HL-60 (cell line): ENCODE results near the gene TRPV2.

ENCODE experiments used
- GABPA ChIP-seq: IDR thresholded peaks from 2 replicates; pipeline ENCODE4 v1.6.1; 2012; ENCODE audit warnings: low read depth
- TF ChIP-seq, protein P1 (sequence below): IDR thresholded peaks from one replicate; pipeline ENCODE4 v1.5.1; 2011; ENCODE audit warnings: low read length, control low read depth, inconsistent platforms; ENCODE audit not compliant: insufficient read depth

- TF ChIP-seq GABPA: no peak
- TF ChIP-seq, protein P1, sequence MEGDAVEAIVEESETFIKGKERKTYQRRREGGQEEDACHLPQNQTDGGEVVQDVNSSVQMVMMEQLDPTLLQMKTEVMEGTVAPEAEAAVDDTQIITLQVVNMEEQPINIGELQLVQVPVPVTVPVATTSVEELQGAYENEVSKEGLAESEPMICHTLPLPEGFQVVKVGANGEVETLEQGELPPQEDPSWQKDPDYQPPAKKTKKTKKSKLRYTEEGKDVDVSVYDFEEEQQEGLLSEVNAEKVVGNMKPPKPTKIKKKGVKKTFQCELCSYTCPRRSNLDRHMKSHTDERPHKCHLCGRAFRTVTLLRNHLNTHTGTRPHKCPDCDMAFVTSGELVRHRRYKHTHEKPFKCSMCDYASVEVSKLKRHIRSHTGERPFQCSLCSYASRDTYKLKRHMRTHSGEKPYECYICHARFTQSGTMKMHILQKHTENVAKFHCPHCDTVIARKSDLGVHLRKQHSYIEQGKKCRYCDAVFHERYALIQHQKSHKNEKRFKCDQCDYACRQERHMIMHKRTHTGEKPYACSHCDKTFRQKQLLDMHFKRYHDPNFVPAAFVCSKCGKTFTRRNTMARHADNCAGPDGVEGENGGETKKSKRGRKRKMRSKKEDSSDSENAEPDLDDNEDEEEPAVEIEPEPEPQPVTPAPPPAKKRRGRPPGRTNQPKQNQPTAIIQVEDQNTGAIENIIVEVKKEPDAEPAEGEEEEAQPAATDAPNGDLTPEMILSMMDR: no peak
Measured at GRCh38 chr17:16440901-16441629, 25.7 kb downstream of the TRPV2 start.
